Erythroblast (primary cell): Measurements from ENCODE around the gene KLF5.

Experiments
- GATA1 ChIP-seq: IDR thresholded peaks from 2 replicates; pipeline ENCODE4 v1.6.1; 2011; ENCODE audit warnings: low read depth, mild to moderate bottlenecking, control low read depth, low read length, moderate library complexity
- POLR2A ChIP-seq: IDR thresholded peaks from 2 replicates; pipeline ENCODE4 v1.6.1; 2011; ENCODE audit warnings: mild to moderate bottlenecking, low read length

GRCh38 chr13:73082471-73082870 is 23.7 kb downstream of the KLF5 start:
- TF ChIP-seq POLR2A (no peak), GATA1 (no peak)
